Medulla oblongata (tissue), 1 donor: Measurements from ENCODE around the gene ITGA8.

Experiments
- DNase-seq: peaks from one replicate; pipeline ENCODE4 v3.0.0-alpha.2; 2015; ENCODE audit errors: extremely low spot score

The ITGA8 gene

GRCh38 chr10:15735763-15736162 is 16.0 kb upstream of the ITGA8 start:
- DNase-seq: peak; percentile 48

DNA sequence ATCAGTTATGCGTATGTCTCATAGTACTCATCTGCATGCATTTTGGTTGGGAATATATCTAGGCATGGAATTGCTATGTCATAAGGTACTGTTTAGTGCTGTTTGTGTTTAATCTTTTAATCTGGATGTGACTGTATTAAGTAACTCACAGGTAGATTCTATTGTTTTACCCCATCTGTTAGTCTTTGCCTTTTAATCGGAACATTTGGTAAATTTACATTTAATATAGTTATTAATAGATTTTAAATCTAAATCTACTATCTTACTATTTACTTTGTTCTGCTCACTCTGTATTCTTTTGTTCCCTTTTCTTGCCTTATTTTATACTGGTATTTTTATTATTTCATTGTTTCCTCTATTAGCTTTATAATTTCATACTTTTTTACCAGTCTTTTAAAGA is 10.6 kb upstream of the ITGA8 start:
- DNase-seq: no peak

DNA sequence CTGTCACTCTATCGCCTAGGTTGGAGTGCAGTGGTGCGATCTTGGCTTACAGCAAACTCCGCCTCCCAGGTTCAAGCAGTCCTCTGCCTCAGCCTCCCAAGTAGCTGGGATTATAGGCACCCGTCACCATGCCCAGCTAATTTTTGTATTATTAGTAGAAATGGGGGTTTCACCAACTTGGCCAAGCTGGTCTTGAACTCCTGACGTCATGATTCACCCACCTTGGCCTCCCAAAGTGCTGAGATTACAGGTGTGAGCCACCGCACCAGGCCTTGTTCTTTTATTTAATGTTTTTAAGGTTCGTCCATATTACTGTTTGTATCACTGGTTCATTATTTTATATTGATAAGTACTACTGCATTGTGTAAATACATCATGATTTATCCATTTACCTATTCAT is 10.2 kb upstream of the ITGA8 start:
- DNase-seq: no peak

GRCh38 chr10:15726042-15726441 is 6.3 kb upstream of the ITGA8 start:
- no peak for DNase-seq

- DNase-seq: peak; percentile 76
Observed at GRCh38 chr10:15725603-15726002, 5.9 kb upstream of the ITGA8 start.

- DNase-seq: no peak
Observed at GRCh38 chr10:15724683-15725082, 5.0 kb upstream of the ITGA8 start.

DNA sequence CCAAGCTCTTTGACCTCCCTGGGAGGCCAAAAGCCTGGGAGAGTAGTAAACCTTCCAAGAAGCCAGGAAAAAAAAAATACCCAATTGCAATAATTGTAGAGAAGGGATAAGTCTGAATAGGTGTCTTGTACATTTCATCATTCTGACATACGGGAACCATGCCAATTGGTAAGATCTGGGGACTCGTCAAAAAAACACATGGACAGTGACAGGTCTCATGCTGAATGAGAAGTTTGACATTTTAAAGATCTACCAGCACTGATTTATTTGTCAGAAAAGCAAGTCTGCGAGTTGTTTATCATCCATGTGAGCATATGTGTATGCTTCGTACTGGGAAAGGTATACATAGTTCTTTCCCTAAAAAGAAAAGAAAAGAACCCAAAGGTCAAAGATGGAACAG is 4.1 kb upstream of the ITGA8 start:
- no peak for DNase-seq

GRCh38 chr10:15720635-15721287 is 1.0 kb upstream of the ITGA8 start:
- no peak for DNase-seq

DNA sequence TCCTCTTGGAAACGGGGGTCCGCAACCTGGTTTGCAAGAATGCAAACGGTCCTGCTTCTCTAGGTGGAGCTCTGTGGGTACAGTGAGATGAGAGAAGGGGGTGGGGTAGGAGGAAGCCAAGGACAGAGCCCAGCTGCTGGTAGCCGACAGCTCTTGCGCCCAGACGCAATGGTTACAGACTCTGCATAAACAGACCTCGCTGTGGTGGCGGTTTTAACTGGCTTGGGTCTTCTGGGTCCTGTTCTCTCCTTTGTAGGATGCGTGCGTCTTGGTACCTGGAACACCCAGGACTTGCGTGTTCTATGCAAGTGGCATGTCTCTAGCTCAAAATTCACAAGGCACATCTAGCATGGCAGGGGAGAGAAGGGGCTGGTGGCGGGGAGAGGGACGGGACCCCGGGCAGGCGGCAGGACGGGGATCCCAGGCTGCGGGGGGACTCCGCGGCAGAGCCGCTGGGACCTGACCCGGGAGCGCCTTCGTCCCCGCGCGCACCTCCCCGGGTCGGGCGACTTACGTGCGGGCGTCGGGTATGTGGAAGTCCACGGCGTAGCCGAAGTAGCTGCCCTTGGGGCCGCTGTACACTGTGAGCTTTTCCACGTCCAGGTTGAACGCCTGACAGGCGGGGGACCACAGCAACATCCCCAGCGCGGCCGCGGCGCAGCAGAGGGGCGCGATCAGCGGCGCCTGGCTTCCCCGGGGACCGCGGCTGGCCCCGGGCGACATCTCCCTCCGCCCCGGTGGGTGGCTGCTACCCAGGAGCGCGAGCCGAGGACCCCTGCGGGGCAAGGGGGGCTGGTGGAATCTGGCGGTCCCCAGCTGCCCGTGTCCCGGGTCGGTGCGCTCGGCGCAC is 448 bp downstream of the ITGA8 start:
- no peak for DNase-seq

DNA sequence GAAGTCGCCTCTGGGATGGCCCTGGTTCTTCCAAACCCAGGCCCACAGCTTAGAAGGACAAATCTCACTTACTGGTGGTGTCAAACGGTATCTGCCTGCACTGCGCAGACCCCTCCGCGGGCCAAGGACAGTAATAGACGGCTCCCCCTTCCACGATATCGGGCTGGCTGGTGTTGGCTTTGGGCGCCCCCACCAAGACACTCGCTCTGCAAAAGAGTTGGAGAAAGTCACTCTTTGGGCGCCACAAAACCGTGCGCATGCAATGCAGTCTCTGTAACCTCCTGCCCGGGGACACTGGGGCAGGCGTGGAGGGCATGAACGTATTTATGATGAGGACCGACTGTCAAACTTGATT is 1.1 kb downstream of the ITGA8 start:
- DNase-seq: no peak

- peak; percentile 21 for DNase-seq
Observed at GRCh38 chr10:15715619-15716227, 4.0 kb downstream of the ITGA8 start.

DNA sequence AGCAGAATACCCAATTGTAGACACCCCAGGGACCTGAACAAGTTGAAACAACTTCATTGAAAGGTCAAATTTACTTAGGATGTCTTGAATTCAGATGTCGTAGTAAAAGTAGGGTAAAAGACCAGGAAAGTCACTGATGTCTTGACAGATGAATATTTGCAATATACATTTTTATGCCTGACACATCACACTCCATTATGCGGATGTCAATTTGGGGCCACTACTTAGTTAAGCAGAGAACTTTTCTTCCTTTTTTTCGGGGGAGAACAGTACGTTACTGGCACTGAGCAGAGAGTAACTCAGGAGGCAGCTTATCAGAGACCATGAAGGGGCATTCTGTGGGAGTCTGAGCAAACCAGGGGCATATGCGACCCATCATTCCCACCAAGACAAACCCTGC is 4.9 kb downstream of the ITGA8 start:
- DNase-seq: no peak

DNA sequence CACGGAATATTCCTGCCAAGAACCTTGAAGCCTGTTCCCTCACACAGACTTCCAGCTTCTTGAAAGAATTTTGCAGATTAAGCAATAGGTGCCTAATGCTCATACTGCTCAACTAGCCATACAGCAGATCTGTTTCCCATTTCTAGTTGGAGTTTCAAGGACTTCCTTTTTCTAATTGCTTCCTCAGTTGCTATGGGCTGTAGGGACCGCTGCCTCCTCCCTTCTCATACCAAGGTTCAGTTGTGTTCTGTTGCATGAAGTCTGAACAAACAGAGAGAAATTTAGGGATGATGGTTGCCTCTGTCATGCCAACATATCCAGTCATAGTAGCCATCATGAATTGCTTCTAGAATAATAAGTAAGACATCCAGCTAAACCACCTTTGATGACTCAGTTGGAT is 6.8 kb downstream of the ITGA8 start:
- no peak for DNase-seq

DNA sequence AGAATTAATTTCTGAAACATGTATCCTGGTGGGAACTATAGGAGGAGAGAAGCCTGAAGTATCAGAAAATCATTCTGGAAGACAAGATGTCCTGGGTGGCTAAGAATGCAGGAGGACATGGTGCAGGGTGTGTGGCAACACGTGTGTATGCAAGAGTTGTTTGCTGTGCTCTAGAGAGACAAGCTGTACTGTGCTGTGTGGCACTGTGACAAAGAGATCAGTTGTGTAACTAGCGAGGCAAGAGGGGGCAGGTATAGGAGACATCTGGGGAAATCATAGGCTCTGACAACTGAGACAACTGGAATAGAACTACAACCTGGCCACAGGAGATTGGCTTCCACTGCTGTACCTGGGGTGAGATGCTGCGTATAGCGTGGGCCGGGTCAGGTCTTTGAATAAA is 9.3 kb downstream of the ITGA8 start:
- no peak for DNase-seq

DNA sequence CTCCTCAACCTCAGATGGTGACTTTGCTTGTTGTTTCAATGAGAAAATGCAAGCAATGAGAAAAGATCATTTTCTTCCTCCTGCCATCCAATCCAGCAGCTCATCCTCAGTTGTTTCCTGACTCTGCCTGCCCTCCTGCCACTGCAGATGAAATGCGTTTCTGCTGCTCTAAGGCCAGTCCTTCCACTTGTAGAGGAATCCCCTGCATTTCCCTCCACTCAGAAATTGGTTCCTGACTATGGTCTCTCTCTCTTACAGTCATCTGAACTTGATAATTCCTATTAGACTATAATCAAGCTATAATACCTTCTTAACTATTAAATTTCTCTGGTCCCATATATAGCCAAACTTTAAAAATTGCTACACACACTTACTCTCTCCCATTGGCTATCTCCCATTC is 14.4 kb downstream of the ITGA8 start:
- DNase-seq: no peak

GRCh38 chr10:15704581-15704968 is 15.1 kb downstream of the ITGA8 start:
- DNase-seq: no peak

- DNase-seq: no peak
Observed at GRCh38 chr10:15703944-15704580, 15.7 kb downstream of the ITGA8 start.

DNA sequence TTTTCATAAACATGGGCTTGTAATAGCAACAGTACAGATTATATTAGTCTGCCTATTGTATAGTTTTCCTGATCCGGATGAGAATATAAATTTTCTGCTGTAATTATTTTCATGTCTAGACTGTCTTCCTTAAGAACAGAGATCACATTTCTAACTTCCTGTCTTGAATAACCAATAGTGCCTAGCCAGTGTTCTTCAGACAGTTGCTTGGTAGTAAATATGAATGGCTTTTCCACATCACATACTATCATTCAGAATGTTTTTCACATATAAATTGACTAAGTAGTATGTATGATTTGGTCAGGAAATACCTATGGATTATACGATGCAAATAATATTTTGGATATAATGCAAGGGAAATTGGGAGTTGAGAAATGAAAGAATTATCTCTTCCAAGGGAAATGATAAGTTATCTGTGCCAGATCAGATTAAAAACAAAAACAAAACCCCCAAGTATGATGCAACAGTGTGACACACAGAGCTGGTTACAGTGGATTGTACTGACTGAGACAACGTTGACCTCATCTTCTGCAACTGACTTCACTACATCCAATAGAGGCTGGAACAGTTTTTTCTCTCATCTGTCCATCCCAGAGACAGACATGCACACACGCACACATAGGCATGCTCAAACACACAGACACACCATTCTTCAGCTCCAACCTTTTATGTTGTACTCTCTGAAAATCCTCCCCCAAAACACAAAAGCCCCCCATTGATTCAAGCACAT is 16.4 kb downstream of the ITGA8 start:
- no peak for DNase-seq

GRCh38 chr10:15700078-15700674 is 19.5 kb downstream of the ITGA8 start:
- no peak for DNase-seq

DNA sequence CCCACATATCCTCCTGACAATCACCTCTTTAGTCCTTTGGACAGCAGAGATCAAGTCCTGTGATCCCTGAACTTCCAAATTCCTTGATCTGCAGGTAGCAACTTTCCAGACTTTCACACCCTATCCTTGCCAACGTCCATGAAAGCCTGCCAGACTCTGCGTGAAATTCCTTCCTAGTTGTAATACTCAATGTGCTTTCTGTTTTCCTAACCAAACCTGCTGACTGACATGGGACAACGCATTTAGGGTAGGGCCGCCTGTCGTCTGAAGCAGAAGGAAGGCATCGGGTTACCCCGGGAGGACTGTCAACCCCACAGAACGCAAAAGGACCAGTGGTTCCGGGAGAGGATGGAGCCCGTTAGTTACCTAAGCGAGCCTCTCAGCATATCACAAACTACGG is 23.9 kb downstream of the ITGA8 start:
- no peak for DNase-seq

DNA sequence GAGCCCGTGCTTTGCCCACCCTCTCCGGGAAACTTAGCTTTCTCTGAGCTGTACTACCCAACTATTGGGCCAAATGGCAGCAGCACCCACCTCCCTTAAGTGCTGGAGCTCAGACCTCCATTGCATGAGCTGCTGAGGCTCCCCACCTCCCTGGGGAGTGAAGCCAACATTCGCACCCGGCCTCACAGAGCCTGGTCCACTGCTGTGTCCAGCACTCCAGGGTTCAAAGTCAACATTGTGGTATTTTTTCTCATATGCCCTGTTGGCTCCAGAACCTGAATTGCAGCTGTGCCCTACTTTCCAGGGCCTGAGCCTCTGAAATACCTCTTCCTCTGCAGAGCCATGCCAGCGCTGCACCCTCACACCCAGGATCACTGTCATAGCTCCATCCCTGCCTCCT is 29.7 kb downstream of the ITGA8 start:
- no peak for DNase-seq

- no peak for DNase-seq
Observed at GRCh38 chr10:15684768-15685167, 35.0 kb downstream of the ITGA8 start.
